ENCODE data around the gene ST6GAL1. TPM values are rescaled to one million over a fixed set of nuclear protein-coding genes. Genes with fewer than 3 reads are reported as not detected.
"Not testable (repeated sequence)": the region's sequence is repeated elsewhere in the genome, so short reads cannot be mapped to it uniquely, and the experiment has no call there.

ST6GAL1 gene
- total RNA-seq, result 46.3 TPM

GRCh38 chr3:186930143-186930640, at the start of gene ST6GAL1:
Gene ST6GAL1 (plus strand): TSS chr3:186930526. CDS start chr3:187042704, 112,178 bp downstream.
- peak; percentile 32 to 71 (median 67) for DNase-seq (ENCODE audit: low read depth in 2 of 3, low spot score in 2 of 3)

- peak in 2 of 3 donors; percentile 16 to 25 for DNase-seq (ENCODE audit: low read depth in 2 of 3, low spot score in 2 of 3)
Observed at GRCh38 chr3:186882150-186882524, 48.2 kb upstream of the ST6GAL1 start.

GRCh38 chr3:186882881-186883685, 47.2 kb upstream of the ST6GAL1 start:
- peak in 1 of 3 donors; percentile 18 for DNase-seq (ENCODE audit: low read depth in 2 of 3, low spot score in 2 of 3)

GRCh38 chr3:186883686-186884058, 46.7 kb upstream of the ST6GAL1 start:
- DNase-seq (ENCODE audit: low read depth in 2 of 3, low spot score in 2 of 3), result no peak

- DNase-seq (ENCODE audit: low read depth in 2 of 3, low spot score in 2 of 3), result not testable (repeated sequence)
Observed at GRCh38 chr3:186884868-186885267, 45.5 kb upstream of the ST6GAL1 start.

- no peak for DNase-seq (ENCODE audit: low read depth in 2 of 3, low spot score in 2 of 3)
Observed at GRCh38 chr3:186886202-186886981, 43.9 kb upstream of the ST6GAL1 start.

GRCh38 chr3:186887507-186887938, 42.8 kb upstream of the ST6GAL1 start:
- not testable (repeated sequence) for DNase-seq (ENCODE audit: low read depth in 2 of 3, low spot score in 2 of 3)

- DNase-seq (ENCODE audit: low read depth in 2 of 3, low spot score in 2 of 3), result peak in 2 of 3 donors; percentile 63 to 92
Observed at GRCh38 chr3:186888569-186888968, 41.8 kb upstream of the ST6GAL1 start.

GRCh38 chr3:186889698-186890097, 40.6 kb upstream of the ST6GAL1 start:
- DNase-seq (ENCODE audit: low read depth in 2 of 3, low spot score in 2 of 3), result not testable (repeated sequence)

- no peak for DNase-seq (ENCODE audit: low read depth in 2 of 3, low spot score in 2 of 3)
Observed at GRCh38 chr3:186890911-186891310, 39.4 kb upstream of the ST6GAL1 start.

GRCh38 chr3:186893071-186893470, 37.3 kb upstream of the ST6GAL1 start:
- DNase-seq (ENCODE audit: low read depth in 2 of 3, low spot score in 2 of 3), result not testable (repeated sequence)

GRCh38 chr3:186895406-186895805, 34.9 kb upstream of the ST6GAL1 start:
- no peak for DNase-seq (ENCODE audit: low read depth in 2 of 3, low spot score in 2 of 3)

GRCh38 chr3:186896006-186896405, 34.3 kb upstream of the ST6GAL1 start:
- DNase-seq (ENCODE audit: low read depth in 2 of 3, low spot score in 2 of 3), result no peak

GRCh38 chr3:186896875-186897274, 33.5 kb upstream of the ST6GAL1 start:
- DNase-seq (ENCODE audit: low read depth in 2 of 3, low spot score in 2 of 3), result no peak

GRCh38 chr3:186901135-186901734, 29.1 kb upstream of the ST6GAL1 start:
- DNase-seq (ENCODE audit: low read depth in 2 of 3, low spot score in 2 of 3), result no peak

GRCh38 chr3:186902154-186902553, 28.2 kb upstream of the ST6GAL1 start:
- DNase-seq (ENCODE audit: low read depth in 2 of 3, low spot score in 2 of 3), result no peak

GRCh38 chr3:186902713-186903112, 27.6 kb upstream of the ST6GAL1 start:
- DNase-seq (ENCODE audit: low read depth in 2 of 3, low spot score in 2 of 3), result no peak

- DNase-seq (ENCODE audit: low read depth in 2 of 3, low spot score in 2 of 3), result not testable (repeated sequence)
Observed at GRCh38 chr3:186903676-186904075, 26.6 kb upstream of the ST6GAL1 start.

- DNase-seq (ENCODE audit: low read depth in 2 of 3, low spot score in 2 of 3), result not testable (repeated sequence)
Observed at GRCh38 chr3:186907075-186907474, 23.3 kb upstream of the ST6GAL1 start.

GRCh38 chr3:186909078-186909853, 21.1 kb upstream of the ST6GAL1 start:
- peak; percentile 37 to 75 (median 43) for DNase-seq (ENCODE audit: low read depth in 2 of 3, low spot score in 2 of 3)
